HG02973 (cell line): ENCODE results near the gene ACE2.

ENCODE experiments used
- ATAC-seq: cut with Tn5 transposase; IDR thresholded peaks from one replicate; pipeline ENCODE4 v1.9.1; 2021; ENCODE audit warnings: moderate library complexity; ENCODE audit not compliant: unreplicated experiment

ACE2 gene

GRCh38 chrX:15515931-15516330, 84.8 kb downstream of the ACE2 start:
- no peak for ATAC-seq

- ATAC-seq: no peak
These were observed 86.5 kb downstream of the ACE2 start for GRCh38 chrX:15514279-15514678.

- no peak for ATAC-seq
These were observed 88.3 kb downstream of the ACE2 start for GRCh38 chrX:15512401-15512965.

DNA sequence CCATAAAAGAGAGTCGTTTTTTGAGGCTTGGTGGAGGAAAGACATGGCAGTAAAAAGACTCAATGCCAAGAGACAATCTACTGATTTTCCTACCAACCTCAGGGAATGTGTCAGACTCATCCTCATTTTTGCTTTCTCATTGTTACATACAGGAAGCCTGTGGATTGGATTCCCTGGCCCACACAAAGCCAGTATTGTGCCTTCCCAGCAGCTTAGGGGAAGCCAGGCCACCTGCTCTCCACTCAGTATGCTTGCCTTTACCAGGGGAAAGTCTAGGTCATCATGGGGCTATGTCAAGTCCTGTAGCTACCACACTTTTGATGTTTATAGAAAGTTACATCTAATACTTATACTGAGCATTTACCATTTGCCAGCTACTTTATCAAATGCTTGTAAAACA, 89.2 kb downstream of the ACE2 start:
- ATAC-seq: no peak
